Smooth muscle cell (in vitro differentiated cells): ENCODE measurements around the gene SH3RF1. TPM values are rescaled to one million over a fixed set of nuclear protein-coding genes. Genes with fewer than 3 reads are reported as not detected.

Source experiments
- DNase-seq: peaks from one replicate; lab custom pipeline; 2025; ENCODE audit not compliant: unreplicated experiment; lab: John Stamatoyannopoulos, UW
- H2AFZ ChIP-seq: fragments of 200-600 bp; sonication (generic); 2 replicates; pipeline ENCODE4 v1.6.0; 2016; ENCODE audit warnings: antibody characterized with exemption, low read depth, mild to moderate bottlenecking
- H3F3A ChIP-seq: fragments of 200-600 bp; sonication (generic); 2 replicates; pipeline ENCODE4 v1.6.0; 2017; ENCODE audit warnings: antibody characterized with exemption, low read depth
- H3K27ac ChIP-seq: fragments of 200-600 bp; sonication (generic); 2 replicates; pipeline ENCODE4 v1.5.1; 2016; ENCODE audit warnings: low read depth, mild to moderate bottlenecking
- H3K27me3 ChIP-seq: fragments of 200-600 bp; sonication (generic); 2 replicates; pipeline ENCODE4 v1.6.1; 2016; ENCODE audit warnings: low read depth, mild to moderate bottlenecking
- H3K36me3 ChIP-seq: fragments of 200-600 bp; sonication (generic); 2 replicates; pipeline ENCODE4 v1.5.1; 2016; ENCODE audit warnings: low read depth
- H3K4me1 ChIP-seq: fragments of 200-600 bp; sonication (generic); 2 replicates; pipeline ENCODE4 v1.5.1; 2016; ENCODE audit warnings: low read depth
- H3K4me2 ChIP-seq: fragments of 200-600 bp; sonication (generic); 2 replicates; pipeline ENCODE4 v1.6.0; 2016; ENCODE audit warnings: mild to moderate bottlenecking
- H3K4me3 ChIP-seq: fragments of 200-600 bp; sonication (generic); 2 replicates; pipeline ENCODE4 v1.5.1; 2016; ENCODE audit warnings: mild to moderate bottlenecking
- H3K79me2 ChIP-seq: fragments of 200-600 bp; sonication (generic); 2 replicates; pipeline ENCODE4 v1.6.0; 2016; ENCODE audit warnings: low read depth, mild to moderate bottlenecking
- H3K9ac ChIP-seq: fragments of 200-600 bp; sonication (generic); 2 replicates; pipeline ENCODE4 v1.6.0; 2016; ENCODE audit warnings: low read depth
- H3K9me3 ChIP-seq: fragments of 200-600 bp; sonication (generic); replicated peaks from 2 replicates; pipeline ENCODE4 v1.5.1; 2016; ENCODE audit warnings: low read depth
- H4K20me1 ChIP-seq: fragments of 200-600 bp; sonication (generic); 2 replicates; pipeline ENCODE4 v1.6.0; 2016; ENCODE audit warnings: low read depth
- CTCF ChIP-seq: fragments of 200-600 bp; sonication (generic); IDR thresholded peaks from 2 replicates; pipeline ENCODE4 v1.5.1; 2017; ENCODE audit warnings: borderline replicate concordance, mild to moderate bottlenecking, antibody characterized with exemption; ENCODE audit not compliant: insufficient read depth, poor library complexity, severe bottlenecking
- WGBS: methylation state at CpG from one replicate; pipeline ENCODE4 v1.1.7; 2016; ENCODE audit warnings: low lambda C conversion rate; 5-methylcytosine and 5-hydroxymethylcytosine counted together
- polyA plus RNA-seq: library from polyadenylated mRNA; unstranded; fragments of >200 nt; fragmentation: Nextera tagmentation; extraction: Ambion mirVana; gene quantifications from 2 replicates; pipeline ENCODE4 v1.2.1, GENCODE V29; 2016
- total RNA-seq: library from RNA; depleted of rRNA; stranded (reverse); fragments of >200 nt; gene quantifications from 2 replicates; pipeline ENCODE4 v1.2.3, GENCODE V29; 2014

Gene SH3RF1
- total and polyA plus RNA-seq, 2 experiments from 2014 or later, result 9.4 to 10.2 TPM

GRCh38 chr4:169188204-169188603 is 82.6 kb downstream of the SH3RF1 start:
- no peak for TF ChIP-seq CTCF
- no peak overlapping the region for H2AFZ ChIP-seq
- H3K27ac ChIP-seq, result no peak overlapping the region
- H3K27me3 ChIP-seq, result no peaks in the 10 kb centered on the region
- 89% methylated on average over 3 of the region's 3 CpGs for WGBS
- no peak overlapping the region for H3K9ac ChIP-seq
- peaks cover 27% of the 10 kb centered on the region for H3K4me1 ChIP-seq
- no peaks in the 10 kb centered on the region for H3F3A ChIP-seq
- no peak overlapping the region for H3K4me2 ChIP-seq
- no peak overlapping the region for H3K4me3 ChIP-seq
- H3K79me2 ChIP-seq, result peaks cover 60% of the 10 kb centered on the region
- no peak for DNase-seq
- no peaks in the 10 kb centered on the region for H3K9me3 ChIP-seq
- no peaks in the 10 kb centered on the region for H3K36me3 ChIP-seq
- peaks cover 80% of the 10 kb centered on the region for H4K20me1 ChIP-seq

- Histone ChIP-seq H4K20me1 (peaks cover 83% of the 10 kb centered on the region), H2AFZ (no peak overlapping the region), H3K27me3 (no peaks in the 10 kb centered on the region), H3K9me3 (no peaks in the 10 kb centered on the region), H3K36me3 (no peaks in the 10 kb centered on the region), H3K4me1 (peaks cover 32% of the 10 kb centered on the region), H3K4me3 (no peak overlapping the region), H3K79me2 (peaks cover 61% of the 10 kb centered on the region), H3K27ac (peak overlapping the region; percentile 43), H3F3A (no peaks in the 10 kb centered on the region), H3K4me2 (no peak overlapping the region), H3K9ac (no peak overlapping the region)
- no peak for DNase-seq
- no peak for TF ChIP-seq CTCF
- 79% methylated on average over 7 of the region's 7 CpGs for WGBS
These were observed 85.4 kb downstream of the SH3RF1 start for GRCh38 chr4:169185133-169185956.

GRCh38 chr4:169184686-169185085 is 86.1 kb downstream of the SH3RF1 start:
- TF ChIP-seq CTCF, result no peak
- DNase-seq, result no peak
- H3K9ac ChIP-seq, result no peak overlapping the region
- H3K79me2 ChIP-seq, result peaks cover 60% of the 10 kb centered on the region
- no peaks in the 10 kb centered on the region for H3K27me3 ChIP-seq
- no peaks in the 10 kb centered on the region for H3K9me3 ChIP-seq
- peaks cover 38% of the 10 kb centered on the region for H3K4me1 ChIP-seq
- H3F3A ChIP-seq, result peaks cover 5% of the 10 kb centered on the region
- H3K4me3 ChIP-seq, result no peak overlapping the region
- H2AFZ ChIP-seq, result no peak overlapping the region
- no peak overlapping the region for H3K27ac ChIP-seq
- no peak overlapping the region for H3K4me2 ChIP-seq
- no peaks in the 10 kb centered on the region for H3K36me3 ChIP-seq
- WGBS, result 65% methylated on average over 3 of the region's 3 CpGs
- H4K20me1 ChIP-seq, result peaks cover 83% of the 10 kb centered on the region

- H3K27ac ChIP-seq, result no peak overlapping the region
- H3K4me1 ChIP-seq, result peaks cover 43% of the 10 kb centered on the region
- H3K4me2 ChIP-seq, result no peak overlapping the region
- H3K36me3 ChIP-seq, result no peaks in the 10 kb centered on the region
- no peak for TF ChIP-seq CTCF
- no peaks in the 10 kb centered on the region for H3K9me3 ChIP-seq
- H4K20me1 ChIP-seq, result peaks cover 83% of the 10 kb centered on the region
- WGBS, result 87% methylated on average over 3 of the region's 3 CpGs
- no peak overlapping the region for H3K9ac ChIP-seq
- H3K79me2 ChIP-seq, result peaks cover 60% of the 10 kb centered on the region
- peaks cover 5% of the 10 kb centered on the region for H3F3A ChIP-seq
- no peak overlapping the region for H2AFZ ChIP-seq
- no peak for DNase-seq
- no peaks in the 10 kb centered on the region for H3K27me3 ChIP-seq
- H3K4me3 ChIP-seq, result no peak overlapping the region
These were observed 86.5 kb downstream of the SH3RF1 start for GRCh38 chr4:169184236-169184635.
